Activated T-cell treated with anti-CD3 and anti-CD28 coated beads, Interleukin-2, amount 50 U/mL, for 48 hours (primary cell): ENCODE measurements around the gene DDX59.
A peak's percentile ranks its signal among the peaks of the same experiment; 100 is the strongest.
"Not testable (repeated sequence)": the region's sequence is repeated elsewhere in the genome, so short reads cannot be mapped to it uniquely, and the experiment has no call there.

ENCODE experiments used
- DNase-seq, 2 experiments: peaks; one replicate each; pipeline ENCODE4 v3.0.0-alpha.2; 2020

DDX59 gene

GRCh38 chr1:200670242-200671118 is 773 bp upstream of the DDX59 start:
- no peak for DNase-seq

GRCh38 chr1:200668514-200669313 is 993 bp downstream of the DDX59 start:
- DNase-seq, result no peak

- no peak for DNase-seq
These were observed 3.4 kb downstream of the DDX59 start for GRCh38 chr1:200666309-200666708.

DNA sequence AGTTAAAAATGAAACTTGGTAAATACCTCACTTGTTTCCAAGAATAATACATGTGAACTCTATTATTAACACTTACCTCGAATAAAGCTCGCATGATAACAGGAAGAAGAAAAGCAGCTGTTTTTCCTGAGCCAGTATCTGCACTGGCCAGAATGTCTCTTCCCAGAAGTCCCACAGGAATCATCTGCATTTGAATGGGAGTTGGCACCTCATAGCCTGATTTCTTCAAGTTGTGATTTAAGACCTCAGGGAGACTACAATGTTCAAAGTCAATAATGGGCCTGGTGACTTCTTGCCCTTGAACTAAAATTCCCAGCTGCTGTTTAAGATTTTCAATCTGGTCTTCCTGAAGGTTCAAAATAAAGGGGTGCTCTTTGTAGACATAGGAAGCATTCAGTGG is 3.8 kb downstream of the DDX59 start:
- DNase-seq, result no peak

DNA sequence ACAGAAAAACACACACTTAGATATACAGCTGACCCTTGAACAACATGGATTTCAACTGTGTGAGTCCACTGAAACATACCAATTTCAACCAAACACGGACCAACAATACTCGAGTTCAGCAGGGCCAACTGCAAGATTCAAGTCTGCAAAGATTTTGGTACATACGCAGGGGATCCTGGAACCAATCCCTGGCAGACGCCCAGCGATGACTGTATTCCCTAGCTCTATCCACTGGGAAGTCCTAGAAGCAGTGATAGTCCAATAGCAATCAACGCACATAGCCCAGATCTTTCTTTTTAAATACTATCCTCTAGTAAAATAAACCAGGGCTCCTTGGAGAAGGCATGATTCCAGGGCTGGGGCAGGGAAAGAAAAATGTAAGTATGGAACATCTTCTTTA is 9.0 kb downstream of the DDX59 start:
- no peak for DNase-seq

DNA sequence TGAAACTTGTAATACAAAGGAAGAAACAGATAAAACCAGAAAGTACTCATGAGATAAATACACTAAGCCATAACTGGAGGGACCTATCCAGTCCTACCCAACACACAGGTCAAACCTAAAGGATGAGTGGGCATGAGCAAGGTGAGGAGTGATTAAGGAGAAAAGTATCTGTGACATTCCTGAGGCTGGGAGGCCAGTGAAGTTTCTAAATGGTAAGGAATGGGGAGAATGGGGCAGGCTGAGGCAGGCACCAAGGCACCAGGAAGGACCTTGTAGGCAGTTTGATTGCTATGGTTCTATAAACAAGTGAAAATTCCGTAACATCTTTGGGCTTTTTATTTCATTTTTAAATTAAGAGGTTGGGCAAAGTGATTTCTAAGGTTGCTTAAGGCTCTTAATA is 10.4 kb downstream of the DDX59 start:
- DNase-seq, result no peak

DNA sequence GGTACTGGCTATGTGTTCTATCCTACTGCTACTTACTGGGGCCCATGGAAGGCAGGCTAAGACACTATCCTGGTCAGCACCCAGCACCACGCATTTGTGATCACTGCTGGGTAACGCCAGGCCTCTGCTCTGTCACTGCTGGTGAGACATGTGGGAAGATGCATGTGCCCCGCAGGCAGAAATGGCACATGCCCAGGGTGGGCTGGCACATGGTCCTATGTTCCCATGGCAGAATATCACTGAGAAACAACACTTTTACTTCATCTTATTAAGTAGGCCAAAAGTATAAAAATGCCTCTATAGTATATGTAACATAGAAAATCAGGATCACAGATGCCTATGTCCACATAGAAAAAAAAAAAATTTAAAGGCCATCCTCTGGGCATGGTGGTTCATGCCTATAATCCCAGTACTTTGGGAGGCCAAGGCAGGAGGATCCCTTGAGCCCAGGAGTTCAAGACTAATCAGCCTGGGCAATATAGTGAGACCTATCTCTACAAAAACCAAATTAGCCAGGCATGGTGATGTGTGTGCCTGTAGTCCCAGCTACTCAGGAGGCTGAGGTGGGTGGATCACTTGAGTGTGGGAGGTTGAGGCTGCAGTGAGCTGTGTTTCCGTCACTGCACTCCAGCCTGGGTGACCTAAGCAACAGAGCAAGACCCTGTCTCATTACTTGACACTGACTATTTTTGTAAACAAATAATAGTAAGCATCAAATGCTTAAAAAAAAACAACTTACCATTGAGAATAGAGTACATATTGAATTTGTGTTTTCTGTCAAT is 11.5 kb downstream of the DDX59 start:
- no peak for DNase-seq

DNA sequence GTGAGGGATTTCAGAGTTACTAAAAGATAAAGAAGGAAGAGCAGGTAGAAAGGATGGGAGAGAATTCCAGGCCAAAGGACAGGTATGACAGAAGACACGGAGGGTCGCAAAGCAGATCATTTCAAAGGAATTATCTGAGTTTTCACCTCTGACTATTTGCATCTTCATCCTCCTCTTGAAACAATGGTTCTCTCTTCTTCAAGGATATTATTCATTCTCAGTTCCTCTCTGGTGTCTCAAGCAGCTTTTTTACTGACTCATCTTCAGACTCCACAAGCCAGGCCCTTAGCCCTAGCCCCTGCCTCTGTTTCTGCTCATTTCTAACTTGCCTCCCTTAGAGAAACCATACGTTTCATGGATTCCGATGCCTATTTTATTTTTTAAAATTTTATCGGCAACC is 15.0 kb downstream of the DDX59 start:
- DNase-seq, result no peak

- peak in 1 of 2 experiments; percentile 26 for DNase-seq
These were observed 16.7 kb downstream of the DDX59 start for GRCh38 chr1:200653022-200653462.

GRCh38 chr1:200652378-200652777 is 17.3 kb downstream of the DDX59 start:
- no peak for DNase-seq

- no peak for DNase-seq
These were observed 23.2 kb downstream of the DDX59 start for GRCh38 chr1:200646515-200646914.

DNA sequence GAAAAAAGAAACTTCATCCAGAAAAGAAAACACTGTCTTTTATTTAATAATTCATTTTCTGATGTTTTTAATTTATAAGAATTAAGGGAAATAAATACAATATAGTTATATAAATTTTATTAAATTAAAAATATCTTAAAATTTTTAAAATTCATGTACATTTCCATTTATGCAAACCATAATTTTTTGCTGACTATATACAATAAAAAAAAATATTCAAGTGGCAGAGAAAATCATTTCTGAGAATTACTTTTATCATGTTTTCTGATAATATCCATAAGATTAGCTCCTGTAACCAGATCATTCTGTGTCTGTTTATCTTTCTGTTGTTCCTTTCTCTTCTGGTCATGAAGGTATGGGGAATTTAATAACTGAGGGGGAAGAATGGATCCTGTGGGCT is 25.7 kb downstream of the DDX59 start:
- no peak for DNase-seq

DNA sequence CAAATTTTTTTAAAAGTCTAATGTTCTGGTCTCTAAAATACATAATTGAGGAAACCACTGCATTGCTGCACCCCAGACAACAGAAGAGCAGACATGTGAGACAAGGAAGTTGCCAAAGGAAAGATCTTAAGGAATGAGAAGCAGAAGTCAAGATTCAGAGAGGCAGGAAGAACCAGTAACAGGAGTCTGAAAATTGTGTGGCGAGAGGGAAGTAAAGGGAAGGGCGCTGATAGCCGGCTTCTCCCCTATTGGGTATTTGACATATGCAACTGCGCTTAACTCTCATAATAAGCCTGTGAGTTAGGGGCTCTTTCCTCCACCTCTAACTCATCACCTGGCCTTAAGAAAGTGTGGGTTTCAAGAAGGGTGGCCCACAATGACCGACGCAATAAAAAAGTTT is 27.2 kb downstream of the DDX59 start:
- DNase-seq, result no peak

GRCh38 chr1:200640963-200641401 is 28.7 kb downstream of the DDX59 start:
- no peak for DNase-seq

- DNase-seq, result no peak
These were observed 29.2 kb downstream of the DDX59 start for GRCh38 chr1:200640373-200640962.

- DNase-seq, result no peak
These were observed 31.6 kb downstream of the DDX59 start for GRCh38 chr1:200638073-200638472.

DNA sequence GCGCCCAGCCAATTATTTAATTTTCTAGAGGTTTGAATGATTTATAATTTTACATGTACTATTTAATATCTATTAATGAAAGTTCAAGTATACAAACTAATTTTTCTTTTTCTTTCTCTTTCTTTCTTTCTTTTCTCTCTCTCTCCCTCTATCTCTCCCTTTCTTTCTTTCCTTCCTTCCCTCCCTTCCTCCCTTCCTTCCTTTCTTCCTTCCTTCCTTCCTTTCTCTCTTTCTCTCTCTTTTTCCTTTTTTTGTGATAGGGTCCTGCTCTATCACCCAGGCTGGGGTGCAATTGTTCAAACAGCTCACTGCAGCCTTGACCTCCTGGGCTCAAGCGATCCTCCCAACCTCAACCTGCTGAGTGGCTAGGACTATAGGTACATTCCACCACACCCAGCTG is 33.0 kb downstream of the DDX59 start:
- DNase-seq, result no peak

DNA sequence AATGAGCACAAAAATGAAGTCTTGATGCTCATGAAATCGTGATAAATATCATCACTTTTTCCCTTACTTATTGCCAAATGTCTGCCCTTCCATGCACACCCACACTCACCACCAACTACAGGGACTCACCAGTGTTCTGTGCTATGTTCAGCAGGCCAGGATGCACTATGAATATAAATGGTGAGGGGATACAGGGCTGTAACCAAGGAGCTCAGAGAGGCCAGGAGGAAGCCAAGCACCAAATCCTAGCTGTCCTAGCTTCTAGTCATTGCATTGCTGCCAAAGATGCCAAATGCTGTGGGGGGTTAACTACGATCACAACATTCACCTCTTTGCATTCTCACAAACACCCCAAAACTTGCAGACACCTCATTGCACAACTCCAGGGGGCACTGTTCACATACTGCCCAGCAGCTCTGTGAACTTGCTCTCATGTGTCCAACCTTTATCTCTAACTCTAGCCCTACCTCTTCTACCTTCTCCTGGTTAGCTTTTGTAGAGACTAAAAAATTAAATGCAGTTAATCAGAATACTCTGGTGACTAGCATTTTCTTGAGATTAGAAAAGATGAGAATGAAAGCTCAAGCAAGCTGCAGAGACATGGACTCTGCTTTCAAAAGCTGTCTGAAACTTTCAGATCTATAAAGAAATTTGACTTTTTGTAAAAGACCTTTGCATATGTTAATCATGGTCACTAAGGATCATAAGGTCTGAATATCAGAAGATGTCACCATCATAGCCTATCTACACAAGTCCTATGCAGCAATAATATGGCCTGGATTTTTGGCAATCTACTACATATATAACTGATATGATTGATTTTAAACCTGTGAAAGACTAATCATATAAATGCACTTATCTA is 35.2 kb downstream of the DDX59 start:
- DNase-seq, result no peak

DNA sequence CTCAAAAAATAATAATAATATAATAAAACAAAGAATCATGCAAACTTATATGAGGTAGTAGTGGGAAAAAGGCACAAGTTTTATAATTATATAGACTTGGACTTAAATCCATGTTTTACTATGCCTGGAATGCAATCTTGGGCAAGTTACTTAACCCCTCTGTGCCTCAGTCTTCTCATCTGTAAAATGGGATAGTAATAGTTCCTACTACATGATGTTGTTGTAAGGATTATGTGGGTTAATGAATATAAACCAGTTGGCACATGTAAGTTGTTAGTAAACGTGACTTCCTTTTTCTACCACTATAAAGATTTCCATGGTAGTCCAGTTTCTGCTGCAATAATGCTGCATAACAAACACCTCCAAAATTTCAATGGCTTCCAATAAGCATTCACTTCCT is 38.3 kb downstream of the DDX59 start:
- no peak for DNase-seq

- not testable (repeated sequence) for DNase-seq
These were observed 39.2 kb downstream of the DDX59 start for GRCh38 chr1:200630515-200630899.

DNA sequence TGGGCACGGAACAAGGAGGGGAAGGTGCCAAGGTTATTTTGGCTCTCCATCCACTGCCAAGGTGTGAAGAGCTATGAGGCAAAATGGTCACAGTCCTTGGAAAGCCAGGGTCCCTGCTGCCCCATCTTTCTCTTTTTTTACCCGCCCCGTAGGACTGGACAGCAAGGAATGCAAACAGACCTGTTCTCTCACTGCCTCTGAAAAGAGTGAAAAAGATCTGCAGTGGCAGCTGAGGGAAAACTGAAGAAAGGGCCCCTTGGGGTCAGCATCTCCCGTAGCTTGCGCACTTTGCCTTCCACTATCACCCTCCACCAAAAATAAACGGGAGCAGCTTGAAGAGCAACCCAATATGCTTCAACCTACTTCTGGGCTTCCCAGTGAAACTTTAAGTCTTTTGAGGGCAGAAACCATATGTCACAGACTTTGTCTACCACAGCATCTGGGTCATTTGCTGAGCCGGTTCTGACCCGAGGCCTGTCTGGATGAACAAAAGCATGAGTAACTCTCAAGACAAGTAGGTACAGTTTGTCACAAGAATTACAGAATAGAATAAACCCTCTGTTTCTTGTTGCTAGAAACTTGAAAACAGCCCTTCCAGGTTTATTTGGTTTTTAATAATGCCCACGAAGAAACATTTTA is 39.7 kb downstream of the DDX59 start:
- DNase-seq, result no peak
